HL-60 (cell line): ENCODE measurements around the gene PLCL2.

Experiments used
- CTCF ChIP-seq: IDR thresholded peaks from one replicate; pipeline ENCODE4 v1.5.1; 2011; ENCODE audit warnings: low read length, control low read depth, inconsistent platforms; ENCODE audit not compliant: insufficient read depth
- GABPA ChIP-seq: IDR thresholded peaks from 2 replicates; pipeline ENCODE4 v1.6.1; 2012; ENCODE audit warnings: low read depth
- POLR2AphosphoS5 ChIP-seq: IDR thresholded peaks from 2 replicates; pipeline ENCODE4 v1.6.1; 2012; ENCODE audit warnings: low read depth
- REST ChIP-seq: IDR thresholded peaks from 2 replicates; pipeline ENCODE4 v1.6.1; 2012; ENCODE audit warnings: low read depth; ENCODE audit not compliant: insufficient replicate concordance

DNA sequence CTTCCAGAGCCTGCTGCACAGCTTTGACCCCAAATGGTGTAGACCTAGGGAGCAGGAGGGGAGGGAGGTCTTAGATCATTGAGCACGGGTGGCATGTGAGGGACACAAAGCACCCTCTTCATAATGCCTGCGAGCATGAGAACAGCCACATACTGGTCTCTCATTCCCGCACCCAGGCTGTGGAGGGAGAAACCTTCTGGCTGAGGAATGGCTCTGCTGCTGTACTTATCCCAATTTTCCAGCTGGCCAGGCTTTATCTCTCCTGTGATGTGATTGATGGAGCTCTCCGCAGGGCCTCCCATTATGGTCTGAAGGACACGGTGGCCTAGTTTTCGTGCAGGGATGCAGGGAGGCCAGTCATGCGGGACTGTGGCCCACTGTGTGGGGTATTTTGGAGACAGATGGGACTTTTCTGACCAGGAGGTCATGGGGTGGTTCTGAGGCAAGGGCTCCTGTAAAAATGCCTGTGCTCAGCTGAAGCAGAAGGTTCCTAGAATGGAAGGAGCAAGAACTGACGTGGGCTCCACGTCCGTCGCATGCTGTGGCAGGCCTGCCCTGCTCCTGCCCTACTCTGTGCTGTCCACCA, 251.5 kb downstream of the PLCL2 start:
- no peak for TF ChIP-seq CTCF
- no peak for TF ChIP-seq POLR2AphosphoS5
- no peak for TF ChIP-seq REST
- no peak for TF ChIP-seq GABPA
